ENCODE measurements around the gene HNRNPH3. TPM values are rescaled to one million over a fixed set of nuclear protein-coding genes. Genes with fewer than 3 reads are reported as not detected.
"Not testable (repeated sequence)": the region's sequence is repeated elsewhere in the genome, so short reads cannot be mapped to it uniquely, and the experiment has no call there.

HNRNPH3 gene
- total RNA-seq, 1 donor from 2014 or later, result 238 TPM

DNA sequence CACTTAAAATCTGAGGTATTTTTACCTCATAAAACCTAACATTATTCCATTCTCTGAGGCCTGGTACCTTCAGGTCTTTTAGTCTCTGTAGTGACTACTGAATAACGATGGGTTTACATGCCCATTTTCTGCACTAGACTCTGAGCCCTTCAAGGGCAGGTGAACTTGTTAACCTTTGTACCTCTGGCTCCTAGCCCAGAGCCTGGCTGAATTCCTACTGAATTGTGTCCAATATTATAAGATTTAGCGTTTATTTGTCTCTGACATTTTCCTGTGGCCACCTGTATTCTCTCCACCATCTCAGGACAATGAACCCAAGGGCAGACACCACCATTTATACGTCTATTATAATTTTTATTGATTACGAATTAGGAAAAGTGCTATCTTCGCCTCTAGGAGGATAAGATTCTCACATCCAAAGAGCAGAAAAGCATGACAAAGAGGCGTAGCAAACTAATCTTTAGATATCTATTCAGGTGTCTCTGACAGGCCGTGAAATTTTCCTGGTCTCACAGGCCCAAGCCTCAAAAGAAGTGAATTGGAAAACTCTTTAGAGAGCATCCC, 27.9 kb upstream of the HNRNPH3 start:
- Mint-ChIP-seq H3K27me3 (ENCODE audit: low read depth) (no peaks in the 10 kb centered on the region), H3K4me1 (peaks cover 3% of the 10 kb centered on the region), H3K4me3 (no peak overlapping the region), H3K27ac (ENCODE audit: unreplicated experiment) (no peak overlapping the region), H3K36me3 (ENCODE audit: low read depth) (no peaks in the 10 kb centered on the region), H3K9me3 (no peaks in the 10 kb centered on the region)
- DNase-seq (ENCODE audit: low read depth, low spot score), result no peak
- TF ChIP-seq, protein P1, sequence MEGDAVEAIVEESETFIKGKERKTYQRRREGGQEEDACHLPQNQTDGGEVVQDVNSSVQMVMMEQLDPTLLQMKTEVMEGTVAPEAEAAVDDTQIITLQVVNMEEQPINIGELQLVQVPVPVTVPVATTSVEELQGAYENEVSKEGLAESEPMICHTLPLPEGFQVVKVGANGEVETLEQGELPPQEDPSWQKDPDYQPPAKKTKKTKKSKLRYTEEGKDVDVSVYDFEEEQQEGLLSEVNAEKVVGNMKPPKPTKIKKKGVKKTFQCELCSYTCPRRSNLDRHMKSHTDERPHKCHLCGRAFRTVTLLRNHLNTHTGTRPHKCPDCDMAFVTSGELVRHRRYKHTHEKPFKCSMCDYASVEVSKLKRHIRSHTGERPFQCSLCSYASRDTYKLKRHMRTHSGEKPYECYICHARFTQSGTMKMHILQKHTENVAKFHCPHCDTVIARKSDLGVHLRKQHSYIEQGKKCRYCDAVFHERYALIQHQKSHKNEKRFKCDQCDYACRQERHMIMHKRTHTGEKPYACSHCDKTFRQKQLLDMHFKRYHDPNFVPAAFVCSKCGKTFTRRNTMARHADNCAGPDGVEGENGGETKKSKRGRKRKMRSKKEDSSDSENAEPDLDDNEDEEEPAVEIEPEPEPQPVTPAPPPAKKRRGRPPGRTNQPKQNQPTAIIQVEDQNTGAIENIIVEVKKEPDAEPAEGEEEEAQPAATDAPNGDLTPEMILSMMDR (conservative IDR thresholded peaks at IDR 0.05), result no peak

DNA sequence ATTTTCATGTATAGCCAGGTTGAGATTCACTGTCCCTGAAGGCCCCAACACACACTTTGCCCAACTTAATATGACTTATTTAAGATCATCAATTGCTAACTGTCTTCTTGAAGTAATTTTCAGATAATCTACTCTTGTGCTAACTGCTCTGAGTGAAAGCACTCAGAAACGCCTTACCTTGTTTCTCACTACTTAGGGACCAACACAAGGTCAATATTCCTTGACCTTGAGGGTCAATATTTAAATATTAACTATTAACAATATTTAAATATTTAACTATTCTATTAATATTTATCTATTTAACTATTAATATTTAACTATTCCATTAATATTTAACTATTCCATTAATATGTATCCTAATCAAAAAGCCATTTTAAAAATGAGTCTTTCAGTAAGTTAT, 26.0 kb upstream of the HNRNPH3 start:
- Mint-ChIP-seq H3K36me3 (ENCODE audit: low read depth) (no peaks in the 10 kb centered on the region), H3K27me3 (ENCODE audit: low read depth) (no peaks in the 10 kb centered on the region), H3K4me1 (peaks cover 3% of the 10 kb centered on the region), H3K27ac (ENCODE audit: unreplicated experiment) (no peak overlapping the region), H3K4me3 (no peak overlapping the region), H3K9me3 (no peaks in the 10 kb centered on the region)
- DNase-seq (ENCODE audit: low read depth, low spot score), result no peak
- TF ChIP-seq, protein P1 (conservative IDR thresholded peaks at IDR 0.05), result no peak

DNA sequence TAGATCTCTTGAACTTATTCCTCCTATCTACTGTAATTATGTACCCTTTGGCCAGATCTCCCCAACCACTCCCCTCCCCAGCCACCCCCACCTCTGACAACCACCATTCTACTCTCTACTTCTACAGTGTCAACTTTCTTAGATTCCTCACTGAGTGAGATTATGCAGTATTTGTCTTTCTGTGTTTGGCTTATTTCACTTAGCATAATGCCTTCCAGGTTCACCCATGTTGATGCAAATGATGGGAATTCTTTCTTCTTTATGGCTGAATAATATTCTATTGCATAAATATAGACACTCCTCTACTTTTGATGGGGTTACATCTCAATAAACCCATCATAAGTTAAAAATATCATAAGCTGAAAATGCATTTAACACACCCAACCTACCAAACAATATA, 21.3 kb upstream of the HNRNPH3 start:
- Mint-ChIP-seq H3K9me3 (peaks cover 2% of the 10 kb centered on the region), H3K27me3 (ENCODE audit: low read depth) (no peaks in the 10 kb centered on the region), H3K27ac (ENCODE audit: unreplicated experiment) (no peak overlapping the region), H3K4me1 (no peaks in the 10 kb centered on the region), H3K36me3 (ENCODE audit: low read depth) (no peaks in the 10 kb centered on the region), H3K4me3 (no peak overlapping the region)
- no peak for DNase-seq (ENCODE audit: low read depth, low spot score)
- TF ChIP-seq, protein P1 (conservative IDR thresholded peaks at IDR 0.05), result no peak

DNA sequence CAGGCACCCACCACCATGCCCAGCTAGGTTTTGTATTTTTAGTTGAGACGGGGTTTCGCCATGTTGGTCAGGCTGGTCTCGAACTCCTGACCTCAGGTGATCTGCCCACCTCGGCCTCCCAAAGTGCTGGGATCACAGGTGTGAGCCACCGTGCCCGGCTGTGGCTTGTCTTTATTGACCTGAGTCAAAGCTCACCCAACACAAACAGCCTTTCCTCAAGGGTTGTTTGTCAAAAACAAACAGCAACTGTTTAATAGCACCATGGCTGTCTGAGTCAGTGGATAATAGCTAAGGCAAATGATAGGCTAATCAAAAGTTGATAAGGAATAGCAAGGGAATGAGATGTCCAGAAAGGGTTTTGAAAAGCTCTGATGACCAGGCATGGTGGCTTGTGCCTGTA, 16.9 kb upstream of the HNRNPH3 start:
- H3K27ac Mint-ChIP-seq (ENCODE audit: unreplicated experiment); H3K9me3 Mint-ChIP-seq; H3K27me3 Mint-ChIP-seq (ENCODE audit: low read depth); H3K4me3 Mint-ChIP-seq; H3K4me1 Mint-ChIP-seq; DNase-seq (ENCODE audit: low read depth, low spot score): not testable (repeated sequence)
- H3K36me3 Mint-ChIP-seq (ENCODE audit: low read depth), result peaks cover 12% of the 10 kb centered on the region

DNA sequence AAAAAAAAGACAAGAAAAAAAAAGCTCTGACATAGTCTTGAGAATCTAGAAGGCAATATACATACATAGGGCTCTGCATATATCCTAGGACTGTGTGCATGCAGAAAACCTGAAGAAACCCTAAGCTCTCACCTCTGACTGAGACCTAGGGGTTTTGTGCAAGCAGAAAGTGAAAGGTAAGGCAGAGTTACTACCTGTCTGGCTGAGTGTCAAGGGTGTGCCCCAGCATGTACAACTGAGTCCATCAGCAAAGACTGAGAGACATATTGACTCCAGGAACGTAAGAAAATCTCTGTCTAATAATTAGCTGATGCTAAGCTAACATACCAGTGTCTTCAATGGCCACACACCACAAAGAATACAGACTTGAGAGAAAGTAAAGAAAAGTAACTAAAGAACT, 16.3 kb upstream of the HNRNPH3 start:
- Mint-ChIP-seq H3K36me3 (ENCODE audit: low read depth) (peaks cover 12% of the 10 kb centered on the region), H3K27ac (ENCODE audit: unreplicated experiment) (no peak overlapping the region), H3K27me3 (ENCODE audit: low read depth) (no peaks in the 10 kb centered on the region), H3K9me3 (peaks cover 9% of the 10 kb centered on the region), H3K4me1 (no peaks in the 10 kb centered on the region), H3K4me3 (no peak overlapping the region)
- no peak for DNase-seq (ENCODE audit: low read depth, low spot score)
- TF ChIP-seq, protein P1 (conservative IDR thresholded peaks at IDR 0.05), result no peak

DNA sequence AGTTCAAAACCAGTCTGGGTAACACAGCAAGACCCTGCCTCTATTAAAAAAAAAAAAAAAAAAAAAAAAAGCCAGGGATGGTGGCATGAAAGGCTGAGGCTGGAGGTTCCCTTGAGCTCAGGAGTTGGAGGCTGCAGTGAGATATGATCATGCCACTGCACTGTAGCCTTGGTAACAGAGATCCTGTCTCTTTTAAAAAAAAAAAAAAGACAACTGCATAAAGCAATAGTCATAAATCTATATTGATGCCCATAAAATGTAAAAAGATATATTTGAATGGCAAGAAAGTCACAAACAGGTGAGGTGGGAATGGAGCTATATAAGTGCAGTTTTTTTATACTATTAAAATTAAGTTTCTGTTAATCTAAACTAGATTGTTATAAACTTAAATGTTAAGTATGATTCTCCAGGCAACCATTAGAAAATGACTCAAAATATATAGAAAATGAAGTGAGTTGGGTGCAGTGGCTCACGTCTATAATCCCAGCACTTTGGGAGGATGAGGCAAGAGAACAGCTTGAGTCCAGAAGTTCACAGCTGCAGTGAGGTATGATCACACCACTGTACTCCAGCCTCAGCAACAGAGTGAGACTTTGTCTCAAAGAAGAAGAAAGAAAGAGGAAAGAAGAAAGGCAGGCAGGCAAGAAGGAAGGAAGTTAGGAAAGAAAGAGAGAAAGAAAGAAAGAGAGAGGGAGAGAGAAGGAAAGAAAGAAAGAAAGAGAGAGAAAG, 13.4 kb upstream of the HNRNPH3 start:
- TF ChIP-seq, protein P1 (conservative IDR thresholded peaks at IDR 0.05), result no peak
- DNase-seq (ENCODE audit: low read depth, low spot score), result no peak
- H3K4me1 Mint-ChIP-seq, result no peaks in the 10 kb centered on the region
- H3K27me3 Mint-ChIP-seq (ENCODE audit: low read depth), result no peaks in the 10 kb centered on the region
- no peak overlapping the region for H3K4me3 Mint-ChIP-seq
- peaks cover 7% of the 10 kb centered on the region for H3K9me3 Mint-ChIP-seq
- H3K27ac Mint-ChIP-seq (ENCODE audit: unreplicated experiment), result no peak overlapping the region
- H3K36me3 Mint-ChIP-seq (ENCODE audit: low read depth), result peaks cover 12% of the 10 kb centered on the region

DNA sequence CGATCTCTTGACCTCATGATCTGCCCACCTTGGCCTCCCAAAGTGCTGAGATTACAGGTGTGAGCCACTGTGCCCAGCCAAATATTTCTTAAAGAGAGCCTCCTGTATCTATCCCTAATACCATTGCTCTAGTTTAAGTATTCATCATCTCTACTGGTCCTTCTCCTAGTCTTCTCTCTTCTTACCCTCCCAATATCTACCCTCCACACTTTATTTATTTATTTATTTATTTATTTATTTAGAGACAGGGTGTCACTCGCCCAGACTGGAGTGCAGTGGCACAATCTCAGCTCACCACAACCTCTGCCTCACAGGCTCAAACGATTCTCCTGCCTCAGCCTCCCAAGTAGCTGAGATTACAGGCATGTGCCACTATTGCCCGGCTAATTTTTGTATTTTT, 7.5 kb upstream of the HNRNPH3 start:
- not testable (repeated sequence) for H3K36me3 Mint-ChIP-seq (ENCODE audit: low read depth); H3K27ac Mint-ChIP-seq (ENCODE audit: unreplicated experiment); H3K4me3 Mint-ChIP-seq; H3K27me3 Mint-ChIP-seq (ENCODE audit: low read depth); DNase-seq (ENCODE audit: low read depth, low spot score); H3K9me3 Mint-ChIP-seq
- peaks cover 10% of the 10 kb centered on the region for H3K4me1 Mint-ChIP-seq
